ENCODE measurements around the gene KIF1B.
A peak's percentile ranks its signal among the peaks of the same experiment; 100 is the strongest.
"Not testable (repeated sequence)": the region's sequence is repeated elsewhere in the genome, so short reads cannot be mapped to it uniquely, and the experiment has no call there.

Gene KIF1B

GRCh38 chr1:10232163-10232562, 21.8 kb downstream of the KIF1B start:
- Histone ChIP-seq H3K36me3 (ENCODE audit: insufficient read depth, low read length) (peaks cover 5% of the 10 kb centered on the region), H3K27me3 (ENCODE audit: insufficient read depth, low read length) (no peaks in the 10 kb centered on the region), H3K27ac (ENCODE audit: low read depth, low read length) (peak overlapping the region; percentile 31), H3K4me3 (ENCODE audit: low read depth, low read length) (peak overlapping the region; percentile 14), H2AFZ (ENCODE audit: low read length, unreplicated experiment) (no peak overlapping the region), H3K4me1 (ENCODE audit: control insufficient read depth, insufficient read depth, low read length, unreplicated experiment) (no peaks in the 10 kb centered on the region), H3K79me2 (ENCODE audit: control insufficient read depth, insufficient read depth, low read length, unreplicated experiment) (peaks cover 50% of the 10 kb centered on the region)

GRCh38 chr1:10236405-10237156, 26.2 kb downstream of the KIF1B start:
- Histone ChIP-seq H3K4me3 (ENCODE audit: low read depth, low read length) (no peak overlapping the region), H3K36me3 (ENCODE audit: insufficient read depth, low read length) (peaks cover 7% of the 10 kb centered on the region), H2AFZ (ENCODE audit: low read length, unreplicated experiment) (no peak overlapping the region), H3K79me2 (ENCODE audit: control insufficient read depth, insufficient read depth, low read length, unreplicated experiment) (peaks cover 25% of the 10 kb centered on the region), H3K4me1 (ENCODE audit: control insufficient read depth, insufficient read depth, low read length, unreplicated experiment) (no peaks in the 10 kb centered on the region), H3K27ac (ENCODE audit: low read depth, low read length) (no peak overlapping the region), H3K27me3 (ENCODE audit: insufficient read depth, low read length) (no peaks in the 10 kb centered on the region)

- Histone ChIP-seq H3K36me3 (ENCODE audit: insufficient read depth, low read length) (peaks cover 7% of the 10 kb centered on the region), H3K27ac (ENCODE audit: low read depth, low read length) (no peak overlapping the region), H2AFZ (ENCODE audit: low read length, unreplicated experiment) (no peak overlapping the region), H3K79me2 (ENCODE audit: control insufficient read depth, insufficient read depth, low read length, unreplicated experiment) (peaks cover 29% of the 10 kb centered on the region), H3K4me1 (ENCODE audit: control insufficient read depth, insufficient read depth, low read length, unreplicated experiment) (no peaks in the 10 kb centered on the region), H3K27me3 (ENCODE audit: insufficient read depth, low read length) (no peaks in the 10 kb centered on the region), H3K4me3 (ENCODE audit: low read depth, low read length) (no peak overlapping the region)
Observed at GRCh38 chr1:10237157-10237539, 26.8 kb downstream of the KIF1B start.

- Histone ChIP-seq H3K4me3 (ENCODE audit: low read depth, low read length) (no peak overlapping the region), H3K79me2 (ENCODE audit: control insufficient read depth, insufficient read depth, low read length, unreplicated experiment) (peaks cover 40% of the 10 kb centered on the region), H2AFZ (ENCODE audit: low read length, unreplicated experiment) (no peak overlapping the region), H3K36me3 (ENCODE audit: insufficient read depth, low read length) (peaks cover 3% of the 10 kb centered on the region; the same call in 1 of the 2 replicates), H3K27me3 (ENCODE audit: insufficient read depth, low read length) (no peaks in the 10 kb centered on the region), H3K4me1 (ENCODE audit: control insufficient read depth, insufficient read depth, low read length, unreplicated experiment) (no peaks in the 10 kb centered on the region), H3K27ac (ENCODE audit: low read depth, low read length) (no peak overlapping the region)
Observed at GRCh38 chr1:10242135-10242534, 31.8 kb downstream of the KIF1B start.

GRCh38 chr1:10242811-10243210, 32.4 kb downstream of the KIF1B start:
- Histone ChIP-seq H3K36me3 (ENCODE audit: insufficient read depth, low read length) (no peaks in the 10 kb centered on the region), H3K79me2 (ENCODE audit: control insufficient read depth, insufficient read depth, low read length, unreplicated experiment) (peaks cover 44% of the 10 kb centered on the region), H3K4me1 (ENCODE audit: control insufficient read depth, insufficient read depth, low read length, unreplicated experiment) (no peaks in the 10 kb centered on the region), H3K4me3 (ENCODE audit: low read depth, low read length) (no peak overlapping the region), H2AFZ (ENCODE audit: low read length, unreplicated experiment) (no peak overlapping the region), H3K27ac (ENCODE audit: low read depth, low read length) (no peak overlapping the region), H3K27me3 (ENCODE audit: insufficient read depth, low read length) (no peaks in the 10 kb centered on the region)

GRCh38 chr1:10245674-10246073, 35.3 kb downstream of the KIF1B start:
- no peak overlapping the region for H3K27ac ChIP-seq (ENCODE audit: low read depth, low read length)
- H3K79me2 ChIP-seq (ENCODE audit: control insufficient read depth, insufficient read depth, low read length, unreplicated experiment): peaks cover 69% of the 10 kb centered on the region

GRCh38 chr1:10249808-10250457, 39.6 kb downstream of the KIF1B start:
- H3K27ac ChIP-seq (ENCODE audit: low read depth, low read length): no peak overlapping the region

More at GRCh38 chr1:10245674-10246073, 35.3 kb downstream of the KIF1B start:
- H3K4me1 ChIP-seq (ENCODE audit: control insufficient read depth, insufficient read depth, low read length, unreplicated experiment): no peaks in the 10 kb centered on the region
- no peaks in the 10 kb centered on the region for H3K27me3 ChIP-seq (ENCODE audit: insufficient read depth, low read length)
- no peak overlapping the region for H3K4me3 ChIP-seq (ENCODE audit: low read depth, low read length)
- no peaks in the 10 kb centered on the region for H3K36me3 ChIP-seq (ENCODE audit: insufficient read depth, low read length)
- H2AFZ ChIP-seq (ENCODE audit: low read length, unreplicated experiment): no peak overlapping the region

GRCh38 chr1:10250663-10251062, 40.3 kb downstream of the KIF1B start:
- Histone ChIP-seq H3K4me3 (ENCODE audit: low read depth, low read length) (no peak overlapping the region), H2AFZ (ENCODE audit: low read length, unreplicated experiment) (no peak overlapping the region), H3K27ac (ENCODE audit: low read depth, low read length) (no peak overlapping the region), H3K4me1 (ENCODE audit: control insufficient read depth, insufficient read depth, low read length, unreplicated experiment) (peaks cover 21% of the 10 kb centered on the region), H3K79me2 (ENCODE audit: control insufficient read depth, insufficient read depth, low read length, unreplicated experiment) (peaks cover 85% of the 10 kb centered on the region), H3K27me3 (ENCODE audit: insufficient read depth, low read length) (no peaks in the 10 kb centered on the region), H3K36me3 (ENCODE audit: insufficient read depth, low read length) (no peaks in the 10 kb centered on the region)

More at GRCh38 chr1:10249808-10250457, 39.6 kb downstream of the KIF1B start:
- Histone ChIP-seq H3K4me3 (ENCODE audit: low read depth, low read length) (no peak overlapping the region), H3K27me3 (ENCODE audit: insufficient read depth, low read length) (no peaks in the 10 kb centered on the region), H2AFZ (ENCODE audit: low read length, unreplicated experiment) (no peak overlapping the region), H3K79me2 (ENCODE audit: control insufficient read depth, insufficient read depth, low read length, unreplicated experiment) (peaks cover 85% of the 10 kb centered on the region), H3K36me3 (ENCODE audit: insufficient read depth, low read length) (no peaks in the 10 kb centered on the region), H3K4me1 (ENCODE audit: control insufficient read depth, insufficient read depth, low read length, unreplicated experiment) (peaks cover 21% of the 10 kb centered on the region)

GRCh38 chr1:10251325-10252108, 41.1 kb downstream of the KIF1B start:
- H3K4me1 ChIP-seq (ENCODE audit: control insufficient read depth, insufficient read depth, low read length, unreplicated experiment): peaks cover 21% of the 10 kb centered on the region
- not testable (repeated sequence) for H3K27me3 ChIP-seq (ENCODE audit: insufficient read depth, low read length); H3K36me3 ChIP-seq (ENCODE audit: insufficient read depth, low read length); H3K27ac ChIP-seq (ENCODE audit: low read depth, low read length); H3K4me3 ChIP-seq (ENCODE audit: low read depth, low read length); H2AFZ ChIP-seq (ENCODE audit: low read length, unreplicated experiment)
- H3K79me2 ChIP-seq (ENCODE audit: control insufficient read depth, insufficient read depth, low read length, unreplicated experiment): peaks cover 82% of the 10 kb centered on the region

GRCh38 chr1:10252508-10252907, 42.1 kb downstream of the KIF1B start:
- H3K27ac ChIP-seq (ENCODE audit: low read depth, low read length): 0 out of 2 replicates have a peak overlapping the region, but pooled peaks have one; percentile 15
- H3K4me1 ChIP-seq (ENCODE audit: control insufficient read depth, insufficient read depth, low read length, unreplicated experiment): peaks cover 21% of the 10 kb centered on the region
- H2AFZ ChIP-seq (ENCODE audit: low read length, unreplicated experiment): no peak overlapping the region
- H3K27me3 ChIP-seq (ENCODE audit: insufficient read depth, low read length): no peaks in the 10 kb centered on the region
- H3K79me2 ChIP-seq (ENCODE audit: control insufficient read depth, insufficient read depth, low read length, unreplicated experiment): peaks cover 75% of the 10 kb centered on the region
- H3K4me3 ChIP-seq (ENCODE audit: low read depth, low read length): no peak overlapping the region
- 0 out of 2 replicates have a peak, but pooled peaks cover 3% of the 10 kb centered on the region for H3K36me3 ChIP-seq (ENCODE audit: insufficient read depth, low read length)

All from ACC112 (cell line).